Testis (tissue), 2 donors: ENCODE results near the gene B4GALNT4.

ENCODE experiments used
- POLR2A ChIP-seq: fragments of 450-650 bp; IDR thresholded peaks from one replicate; pipeline ENCODE4 v1.6.1; 2017; ENCODE audit warnings: antibody characterized with exemption, mild to moderate bottlenecking, moderate library complexity
- TF ChIP-seq, protein P1 (sequence below), 3 experiments: fragments of 450-650 bp in 2 of 3; fragments of 200-600 bp in 1 of 3; sonication (generic) in 1 of 3; IDR thresholded peaks; one replicate each; pipeline ENCODE4 v1.5.1; 2016 to 2019; ENCODE audit warnings: antibody characterized with exemption in 3 of 3, mild to moderate bottlenecking in 2 of 3, moderate library complexity in 1 of 3

DNA sequence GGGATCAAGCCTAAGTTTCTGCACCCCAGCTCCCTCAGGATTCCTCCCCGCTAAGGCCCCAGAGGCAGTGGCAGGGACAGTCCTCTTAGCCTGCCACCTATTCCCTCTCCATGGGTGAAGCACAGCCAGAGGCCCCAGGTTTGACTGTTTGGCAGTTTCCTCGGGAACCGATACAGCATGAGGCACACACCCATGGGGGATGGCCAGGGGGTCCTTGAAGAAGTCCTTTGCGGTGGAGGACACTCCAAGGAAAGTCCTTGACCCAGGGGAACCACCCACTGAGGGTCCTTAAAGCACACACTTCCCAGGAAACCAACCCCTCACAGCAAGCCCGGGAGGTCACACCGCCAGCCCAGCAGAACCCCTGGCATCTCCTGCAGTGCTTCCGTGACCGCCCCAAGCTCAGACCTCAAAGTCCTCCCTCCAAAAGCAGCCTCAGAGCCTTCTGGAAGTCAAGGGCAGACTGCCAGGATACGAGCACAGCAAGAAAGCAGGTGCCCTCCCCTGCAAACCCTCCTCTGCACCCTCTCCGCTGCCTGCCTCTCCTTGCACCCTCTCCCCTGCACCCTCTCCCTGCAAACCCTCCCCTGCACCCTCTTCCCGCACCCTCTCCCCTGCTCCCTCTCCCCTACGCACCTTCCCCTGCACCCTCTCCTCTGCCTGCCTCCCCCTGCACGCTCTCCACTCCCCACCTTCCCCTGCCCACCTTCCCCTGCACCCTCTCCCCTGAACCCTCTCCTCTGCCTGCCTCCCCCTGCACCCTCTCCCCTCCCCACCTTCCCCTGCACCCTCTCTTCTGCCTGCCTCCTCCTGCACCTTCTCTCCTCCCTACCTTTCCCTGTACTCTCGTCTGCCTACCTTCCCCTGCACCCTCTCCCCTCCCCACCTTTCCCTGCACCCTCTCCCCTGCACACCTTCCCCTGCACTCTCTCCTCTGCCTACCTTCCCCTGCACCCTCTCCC is 44.1 kb downstream of the B4GALNT4 start:
- no peak for TF ChIP-seq POLR2A
- TF ChIP-seq, protein P1, sequence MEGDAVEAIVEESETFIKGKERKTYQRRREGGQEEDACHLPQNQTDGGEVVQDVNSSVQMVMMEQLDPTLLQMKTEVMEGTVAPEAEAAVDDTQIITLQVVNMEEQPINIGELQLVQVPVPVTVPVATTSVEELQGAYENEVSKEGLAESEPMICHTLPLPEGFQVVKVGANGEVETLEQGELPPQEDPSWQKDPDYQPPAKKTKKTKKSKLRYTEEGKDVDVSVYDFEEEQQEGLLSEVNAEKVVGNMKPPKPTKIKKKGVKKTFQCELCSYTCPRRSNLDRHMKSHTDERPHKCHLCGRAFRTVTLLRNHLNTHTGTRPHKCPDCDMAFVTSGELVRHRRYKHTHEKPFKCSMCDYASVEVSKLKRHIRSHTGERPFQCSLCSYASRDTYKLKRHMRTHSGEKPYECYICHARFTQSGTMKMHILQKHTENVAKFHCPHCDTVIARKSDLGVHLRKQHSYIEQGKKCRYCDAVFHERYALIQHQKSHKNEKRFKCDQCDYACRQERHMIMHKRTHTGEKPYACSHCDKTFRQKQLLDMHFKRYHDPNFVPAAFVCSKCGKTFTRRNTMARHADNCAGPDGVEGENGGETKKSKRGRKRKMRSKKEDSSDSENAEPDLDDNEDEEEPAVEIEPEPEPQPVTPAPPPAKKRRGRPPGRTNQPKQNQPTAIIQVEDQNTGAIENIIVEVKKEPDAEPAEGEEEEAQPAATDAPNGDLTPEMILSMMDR (IDR thresholded peaks at IDR 0.05): no peak
